ENCODE results near the gene ERBB2.

The ERBB2 gene

GRCh38 chr17:39769974-39770587, 70.2 kb downstream of the ERBB2 start:
- peak; percentile 41 for DNase-seq

- no peak for DNase-seq
Measured at GRCh38 chr17:39772415-39772814, 72.6 kb downstream of the ERBB2 start.

- no peak for DNase-seq
Measured at GRCh38 chr17:39772987-39773934, 73.4 kb downstream of the ERBB2 start.

GRCh38 chr17:39774047-39774446, 74.2 kb downstream of the ERBB2 start:
- DNase-seq = peak; percentile 34

GRCh38 chr17:39775031-39775430, 75.2 kb downstream of the ERBB2 start:
- DNase-seq = no peak

GRCh38 chr17:39776252-39776651, 76.4 kb downstream of the ERBB2 start:
- DNase-seq = no peak

- DNase-seq = no peak
Measured at GRCh38 chr17:39777534-39778365, 77.9 kb downstream of the ERBB2 start.
